GM19193 (cell line): ENCODE data around the gene ZNF394.
A peak's percentile ranks its signal among the peaks of the same experiment; 100 is the strongest.

Experiments used
- POLR2A ChIP-seq: IDR thresholded peaks from 4 replicates; pipeline ENCODE4 v1.6.1; 2011; ENCODE audit not compliant: insufficient read depth, insufficient read length; ENCODE audit errors: extremely low read depth

The ZNF394 gene

DNA sequence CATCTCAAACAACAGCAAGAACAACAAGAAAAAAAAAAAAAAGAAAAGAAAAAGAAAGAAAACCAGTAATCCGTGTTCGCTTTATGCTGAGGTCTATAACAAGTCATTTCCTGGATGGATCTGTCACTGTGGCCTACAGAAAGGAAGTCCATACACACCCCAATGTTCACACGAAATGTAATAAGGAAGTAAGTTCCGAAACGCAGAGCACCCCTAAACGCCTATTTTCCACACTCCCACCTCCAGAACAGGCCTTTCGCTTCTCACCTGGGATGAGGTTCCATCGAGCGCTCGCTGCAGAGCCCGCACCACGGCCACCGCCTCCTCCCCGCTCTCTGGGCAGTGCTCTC, 735 bp downstream of the ZNF394 start:
- no peak for TF ChIP-seq POLR2A

DNA sequence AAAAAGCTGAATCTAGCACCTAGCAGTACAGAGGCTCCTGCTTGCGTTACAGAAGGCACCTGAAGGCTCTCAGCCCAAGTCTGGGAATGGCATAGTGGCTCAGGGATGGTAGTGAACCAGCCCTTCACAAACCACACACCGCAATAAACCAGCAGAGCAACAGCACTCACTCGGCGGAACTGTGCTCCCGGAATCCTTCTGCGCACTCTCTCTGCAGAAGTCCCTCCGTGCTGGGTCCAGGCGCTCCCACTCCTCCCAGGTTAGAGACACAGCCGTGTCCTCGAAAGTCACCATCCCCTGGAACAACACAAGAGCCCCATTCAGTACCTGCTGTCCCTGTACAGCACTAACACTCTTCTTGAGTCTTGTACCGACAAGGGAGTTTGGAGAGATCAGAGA, 1.5 kb downstream of the ZNF394 start:
- no peak for TF ChIP-seq POLR2A

DNA sequence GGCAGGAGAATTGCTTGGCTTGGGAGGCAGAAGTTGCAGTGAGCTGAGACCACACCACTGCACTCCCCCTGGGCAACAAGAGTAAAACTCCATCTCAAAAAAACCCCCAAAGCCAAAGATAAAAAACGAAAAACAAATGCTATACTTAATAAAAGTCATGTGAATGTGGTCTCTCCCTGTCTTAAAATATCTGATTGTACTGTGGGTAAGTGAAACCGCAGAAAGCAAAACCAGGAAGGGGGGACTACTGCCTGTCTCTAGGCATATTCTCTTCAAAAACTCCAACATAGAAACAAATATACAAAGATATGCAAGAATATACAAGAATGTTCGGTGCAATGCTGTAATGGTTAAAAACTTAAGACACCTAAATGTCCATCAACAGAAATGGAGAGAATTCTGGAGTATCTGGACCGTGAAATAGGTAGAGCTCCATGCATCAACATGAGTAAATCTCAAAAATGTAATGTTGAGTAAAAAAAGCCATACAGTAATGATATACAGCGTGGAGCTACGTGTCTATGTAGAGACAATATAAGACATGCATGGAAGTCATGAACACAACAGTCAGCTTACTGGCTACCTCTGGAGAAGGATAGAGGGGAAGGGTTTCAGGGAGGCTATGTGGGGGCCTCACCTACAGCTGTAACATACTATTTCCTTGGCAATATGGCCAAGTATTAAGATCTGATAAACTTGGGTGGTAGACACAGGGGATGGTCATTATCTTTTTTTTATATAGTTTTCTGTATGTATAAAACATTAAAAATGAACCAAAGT, 2.1 kb downstream of the ZNF394 start:
- no peak for TF ChIP-seq POLR2A

DNA sequence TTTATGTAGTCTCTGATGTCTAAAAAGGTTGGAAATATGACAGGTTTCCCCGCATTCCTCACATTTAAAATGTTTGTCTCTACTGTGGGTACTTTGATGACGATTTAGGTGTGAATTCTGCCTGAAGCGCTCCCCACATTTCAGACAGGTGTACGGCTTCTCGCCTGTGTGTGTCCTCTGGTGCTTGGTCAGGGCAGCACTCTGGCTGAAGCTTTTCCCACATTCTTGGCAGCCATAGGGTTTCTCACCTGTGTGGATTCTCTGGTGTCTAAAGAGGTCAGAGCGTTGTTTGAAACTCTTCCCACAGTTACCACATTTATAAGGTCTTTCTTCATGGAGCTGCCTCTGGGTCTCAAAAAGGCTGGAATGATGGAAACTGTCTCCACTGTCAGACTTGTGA, 6.3 kb downstream of the ZNF394 start:
- TF ChIP-seq POLR2A: no peak

DNA sequence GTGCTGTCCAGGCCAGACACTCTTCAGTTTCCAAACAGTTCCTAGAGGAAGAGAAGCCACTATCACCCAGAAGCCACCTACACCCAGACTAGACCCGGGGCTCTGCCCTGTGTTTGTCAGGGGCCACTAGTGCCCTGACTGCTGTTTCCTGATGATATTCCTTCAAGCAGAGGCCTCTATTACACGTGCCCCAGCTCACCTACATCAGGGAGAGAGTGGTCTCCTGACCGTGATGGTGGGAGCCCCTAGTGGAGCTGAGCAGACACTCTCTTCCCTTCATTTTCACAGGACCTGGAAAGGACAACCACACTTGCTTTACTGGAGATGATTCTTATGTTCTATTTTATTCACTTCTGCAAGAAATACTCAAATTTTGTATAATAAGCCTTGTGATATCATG, 9.2 kb downstream of the ZNF394 start:
- TF ChIP-seq POLR2A: no peak

DNA sequence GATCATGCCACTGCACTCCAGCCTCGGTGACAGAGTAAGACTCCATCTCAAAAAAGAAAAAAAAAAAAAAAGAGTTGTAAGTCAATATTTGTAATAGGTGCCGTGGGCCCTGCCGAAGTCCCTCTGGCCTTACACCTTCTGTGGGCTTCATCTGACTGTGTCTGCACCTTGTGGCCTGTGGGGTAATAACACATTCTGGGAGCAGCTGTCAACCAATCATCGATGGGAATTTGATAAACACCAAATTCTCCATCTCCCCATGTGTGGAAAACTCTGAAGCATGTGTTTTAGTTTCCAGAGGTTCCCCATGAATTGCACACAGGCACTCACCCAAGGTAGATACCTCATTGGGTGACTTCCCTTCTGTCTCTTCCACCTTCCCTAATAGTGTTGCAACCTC, 10.8 kb downstream of the ZNF394 start:
- TF ChIP-seq POLR2A: no peak

DNA sequence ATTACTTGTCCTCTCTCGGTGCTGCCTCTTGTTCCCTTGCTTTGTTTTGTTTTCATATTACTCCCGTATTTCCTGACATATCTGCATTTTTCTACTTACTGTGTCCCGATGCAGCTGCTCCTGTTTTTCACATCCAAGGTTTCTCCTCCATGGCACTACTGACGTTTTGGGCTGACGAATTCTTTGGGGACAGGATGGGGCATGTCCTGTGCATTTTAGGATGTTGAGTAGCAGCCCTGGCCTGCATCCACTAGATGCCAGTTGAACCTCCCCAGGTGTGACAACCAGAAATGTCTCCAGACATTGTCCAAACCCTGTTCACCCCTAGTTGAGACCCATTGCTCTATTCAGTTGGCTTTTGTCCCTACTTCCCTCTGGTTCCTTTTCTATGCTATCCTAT, 15.0 kb downstream of the ZNF394 start:
- TF ChIP-seq POLR2A: no peak

DNA sequence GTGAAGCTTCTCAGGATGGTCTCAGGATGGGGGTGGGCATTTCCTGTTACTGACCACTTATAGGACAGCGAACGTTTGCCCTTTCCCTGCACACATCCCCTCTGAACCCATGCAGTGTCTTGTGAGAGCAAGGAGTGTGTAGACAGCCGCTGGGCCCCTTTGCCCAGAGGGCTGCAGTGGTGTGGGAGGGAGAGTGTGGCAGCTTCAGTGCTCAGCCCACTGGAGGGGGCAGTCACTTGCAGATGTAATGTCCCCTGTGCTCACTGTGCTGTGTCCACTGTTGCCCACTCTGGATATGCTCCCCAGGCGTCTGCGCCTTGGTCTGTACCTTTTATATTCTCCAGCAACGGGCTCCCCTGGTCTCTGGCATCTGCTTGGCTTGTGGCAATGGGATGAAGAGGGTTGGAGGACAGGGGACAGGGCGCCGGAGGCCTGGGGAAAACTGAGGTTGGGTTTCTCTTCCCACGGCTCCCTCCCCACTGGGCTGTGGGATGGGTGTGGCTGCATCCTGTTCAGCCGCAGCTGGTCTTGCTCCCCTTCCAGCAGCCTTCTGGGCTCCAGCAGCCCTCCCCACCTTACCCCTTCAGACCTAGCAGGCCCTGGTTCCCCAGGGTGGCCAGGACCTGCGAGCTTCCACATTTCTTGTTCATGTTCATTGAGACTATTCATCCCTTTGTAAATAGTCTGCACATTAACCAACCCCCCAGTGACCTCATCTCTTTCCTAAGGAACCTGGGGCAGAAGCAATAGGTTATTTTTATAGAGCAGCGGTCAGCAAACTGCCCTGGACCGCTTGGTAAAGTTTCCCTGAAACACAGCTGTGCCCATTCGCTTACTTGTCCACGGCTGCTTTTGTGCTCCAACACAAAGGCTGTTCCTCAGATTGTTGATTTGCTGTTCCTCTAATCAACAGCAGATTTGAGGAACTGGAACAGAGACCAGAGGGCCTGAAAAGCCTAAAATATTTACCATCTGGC, 21.3 kb downstream of the ZNF394 start:
- no peak for TF ChIP-seq POLR2A

DNA sequence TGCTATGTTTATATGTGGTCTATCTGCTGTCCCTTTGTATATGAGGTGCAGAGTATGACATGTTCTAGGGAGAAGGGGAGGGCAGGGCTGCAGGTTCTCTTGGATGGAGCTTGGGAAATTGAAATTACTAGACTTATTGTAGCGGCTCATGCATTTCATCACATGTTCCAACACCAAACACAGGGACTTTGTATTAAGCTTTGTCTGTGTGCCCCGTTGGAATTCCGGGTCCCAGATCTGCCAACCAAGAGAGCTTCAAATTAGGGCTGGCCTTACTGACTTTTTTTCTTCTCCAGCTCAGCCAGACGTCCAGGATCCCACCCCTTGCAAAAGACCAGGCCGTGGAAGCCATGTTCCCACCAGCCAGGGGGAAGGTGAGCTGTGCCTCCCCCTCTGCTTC, 24.0 kb downstream of the ZNF394 start:
- no peak for TF ChIP-seq POLR2A

DNA sequence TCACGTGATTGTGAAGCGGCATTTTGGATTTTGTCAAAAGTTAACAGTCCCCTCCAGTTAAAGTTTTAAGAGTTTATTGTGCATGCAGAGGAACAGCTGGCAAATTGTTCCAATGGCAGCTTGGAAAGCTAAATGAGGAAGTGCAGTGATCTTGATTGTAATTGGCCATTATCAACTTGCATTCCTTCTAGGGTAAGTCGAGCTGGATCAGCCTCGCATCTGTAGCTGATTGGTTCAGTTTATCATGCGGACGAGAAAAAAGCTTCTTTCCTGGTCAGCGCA, 26.8 kb downstream of the ZNF394 start:
- no peak for TF ChIP-seq POLR2A

DNA sequence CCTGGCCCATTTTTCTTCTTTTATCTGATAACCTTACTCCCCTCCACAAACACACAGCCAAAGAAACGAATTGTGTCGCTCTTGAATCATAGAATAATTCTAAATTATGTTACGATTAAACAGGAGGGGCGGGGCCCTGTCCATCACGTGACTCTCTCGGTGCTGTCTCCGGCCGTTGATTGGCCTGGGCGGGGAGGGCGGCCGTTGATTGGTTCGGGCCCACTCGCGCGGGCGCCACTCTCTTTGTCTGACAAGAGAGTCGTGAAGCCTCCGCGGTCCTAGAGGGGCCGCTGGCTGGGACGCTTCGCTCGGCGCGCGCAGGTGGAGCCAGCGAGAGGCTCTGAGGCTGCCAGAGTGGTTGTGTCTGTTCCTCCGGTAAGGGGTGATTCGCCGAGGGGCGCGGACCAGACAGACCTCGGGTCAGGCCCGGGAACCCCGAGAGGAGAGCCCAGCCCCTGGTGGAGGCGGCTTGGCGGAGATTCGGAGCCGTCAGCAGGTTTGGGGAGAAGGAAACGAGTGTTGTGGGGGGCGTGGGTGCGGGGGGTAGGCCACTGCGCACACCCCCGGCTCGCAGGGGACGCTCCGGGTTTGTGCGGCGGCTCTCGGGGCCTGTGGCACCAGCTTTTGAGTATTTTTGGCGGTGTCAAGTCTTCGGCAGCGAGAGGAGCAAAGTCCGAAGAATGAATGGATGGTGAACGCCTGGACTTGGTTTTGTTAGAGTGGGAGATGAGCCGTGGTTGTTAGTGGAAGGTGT, 27.3 kb downstream of the ZNF394 start, which contains the start of gene ZNF789:
ZNF789 (plus strand) TSS at position 330 of the 754 bp plus-strand sequence. CDS start 3,567 bp downstream, outside the sequence.
- peak; percentile 87 for TF ChIP-seq POLR2A

DNA sequence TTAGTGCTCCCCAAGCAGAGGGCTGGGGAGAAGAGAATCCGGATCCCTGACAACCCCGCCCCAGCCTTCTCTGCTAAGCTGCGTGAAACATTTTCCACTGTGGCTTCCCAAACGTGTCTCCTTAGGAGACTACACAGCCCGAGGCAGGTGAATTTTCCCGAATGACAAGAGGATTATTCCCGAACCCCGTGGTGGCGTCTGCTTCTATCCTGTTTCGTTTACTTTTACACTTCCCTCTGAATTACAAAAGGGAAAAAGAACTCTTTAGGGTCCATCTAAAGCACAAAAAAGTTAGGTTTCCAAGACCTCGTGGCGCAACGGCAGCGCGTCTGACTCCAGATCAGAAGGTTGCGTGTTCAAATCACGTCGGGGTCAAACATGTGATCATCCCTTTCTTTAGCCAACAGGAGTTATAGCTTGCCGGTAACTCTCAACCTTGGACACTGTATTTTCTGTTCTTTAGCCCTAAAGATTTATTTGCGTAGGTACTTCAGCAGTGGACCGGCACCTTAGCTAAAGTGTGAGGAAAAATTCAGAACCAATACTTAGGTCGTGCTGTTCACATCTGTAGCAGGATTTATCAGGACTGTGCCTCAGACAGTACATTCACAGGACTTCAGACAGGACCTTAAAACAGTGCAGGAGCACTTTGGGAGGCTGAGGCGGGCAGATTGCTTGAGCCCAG, 30.6 kb downstream of the ZNF394 start:
- no peak for TF ChIP-seq POLR2A

DNA sequence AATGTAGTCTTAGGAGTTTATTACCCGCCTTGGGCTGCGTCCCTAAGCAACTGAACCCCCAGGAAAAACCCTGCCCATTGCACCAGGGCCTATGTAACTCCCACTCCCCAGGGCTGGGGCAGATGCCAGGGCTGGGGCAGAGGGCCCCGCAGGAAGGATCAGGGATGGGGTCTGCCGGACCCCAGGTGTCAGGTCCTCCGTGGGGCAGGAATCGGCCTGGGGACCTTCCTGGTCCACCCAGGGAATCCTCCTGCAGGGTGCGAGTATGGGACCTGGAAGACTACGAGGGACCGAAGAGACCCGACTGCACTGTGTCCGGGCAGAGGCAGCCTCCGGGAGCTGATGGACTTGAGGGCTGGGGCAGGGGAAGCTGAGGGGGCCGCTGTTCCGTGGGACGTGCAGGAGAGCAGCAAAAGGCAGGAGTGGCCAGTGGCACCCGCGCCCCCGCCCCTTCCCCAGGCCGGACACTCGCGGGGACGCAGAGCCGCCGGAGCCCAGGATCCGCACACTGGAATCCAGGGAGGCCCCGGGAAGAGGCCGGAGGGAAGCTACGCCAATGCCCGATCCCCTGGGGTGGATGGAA, 31.7 kb downstream of the ZNF394 start:
- no peak for TF ChIP-seq POLR2A

DNA sequence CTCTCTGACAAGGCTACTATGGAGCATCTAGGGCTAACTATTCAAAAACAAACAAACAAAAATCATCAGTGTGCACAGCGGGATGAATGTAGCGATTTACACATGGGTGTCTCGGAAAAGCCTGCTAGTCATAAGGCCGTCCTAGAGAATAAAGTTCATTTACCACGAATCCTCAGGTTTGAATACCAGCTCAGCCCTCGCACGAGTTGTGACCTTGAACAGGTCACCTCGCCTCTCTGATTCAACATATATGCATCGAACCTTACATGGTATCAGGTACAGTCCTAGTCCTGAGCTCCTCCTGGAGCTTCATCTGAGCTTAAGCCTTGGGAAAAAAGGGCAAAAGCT, 34.7 kb downstream of the ZNF394 start:
- TF ChIP-seq POLR2A: no peak
